Measurements from ENCODE around the gene PTPRA. TPM values are rescaled to one million over a fixed set of nuclear protein-coding genes. Genes with fewer than 3 reads are reported as not detected.

PTPRA gene
- total and polyA plus RNA-seq, 5 experiments from 2014 or later, result 24.6 to 106 (median 51.4) TPM

DNA sequence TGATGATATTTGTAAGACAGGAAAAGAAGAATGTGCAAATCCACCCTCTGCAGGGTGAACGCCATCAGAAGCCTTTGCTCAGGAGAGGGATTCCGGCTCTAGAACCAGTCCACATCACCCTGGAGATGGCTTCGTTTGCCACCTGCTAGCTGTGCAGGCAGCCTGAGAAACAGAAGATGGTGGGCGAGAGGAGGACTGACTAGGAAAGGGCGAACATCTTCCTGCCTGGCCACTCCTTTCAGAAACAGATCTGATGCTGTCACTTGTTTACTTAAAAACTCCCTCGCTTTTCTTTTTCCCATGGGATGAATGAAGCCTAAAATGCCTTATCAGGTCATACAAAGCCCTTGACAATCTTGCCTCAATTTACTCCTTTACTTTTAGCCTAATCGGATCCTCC lies 1.2 kb downstream of the PTPRA start:
- no peak for ATAC-seq
- peaks cover 0 to 19% (median 0%) of the 10 kb centered on the region in 3 donors for H3K36me3 Mint-ChIP-seq
- POLR2A ChIA-PET, result interaction anchor here (0.7 to 1.0 kb wide), 3 partner anchors 9 to 96 kb away, joined by 3 to 5 read pairs (median 3); no protein-coding TSS in a partner anchor
- peak overlapping the region; percentile 48 to 91 (median 82) for H3K27ac Mint-ChIP-seq
- peak overlapping the region; percentile 80 to 96 (median 90) for H3K4me3 Mint-ChIP-seq
- H3K27me3 Mint-ChIP-seq, result no peaks in the 10 kb centered on the region
- H3K4me1 Mint-ChIP-seq, result peaks cover 33 to 71% (median 62%) of the 10 kb centered on the region in 4 donors
- peak in 1 of 10 donors; percentile 3 for DNase-seq
- no peaks in the 10 kb centered on the region for H3K9me3 Mint-ChIP-seq

- H3K4me3 Mint-ChIP-seq, result peak overlapping the region in 9 of 10 donors; percentile 16 to 95 (median 80)
- H3K4me1 Mint-ChIP-seq, result peaks cover 37 to 79% (median 67%) of the 10 kb centered on the region in 4 donors
- ATAC-seq (no peak), DNase-seq (no peak)
- POLR2A ChIA-PET, result interaction anchor here (0.7 to 1.2 kb wide), 2 partner anchors 12 to 24 kb away, joined by 4 read pairs; no protein-coding TSS in a partner anchor
- no peaks in the 10 kb centered on the region for H3K27me3 Mint-ChIP-seq
- H3K9me3 Mint-ChIP-seq, result no peaks in the 10 kb centered on the region
- H3K27ac Mint-ChIP-seq, result peak overlapping the region in 6 of 10 donors; percentile 10 to 82 (median 50)
- H3K36me3 Mint-ChIP-seq, result peaks cover 0 to 21% (median 0%) of the 10 kb centered on the region in 3 donors
These were observed 2.5 kb downstream of the PTPRA start for GRCh38 chr20:2875690-2876203.

DNA sequence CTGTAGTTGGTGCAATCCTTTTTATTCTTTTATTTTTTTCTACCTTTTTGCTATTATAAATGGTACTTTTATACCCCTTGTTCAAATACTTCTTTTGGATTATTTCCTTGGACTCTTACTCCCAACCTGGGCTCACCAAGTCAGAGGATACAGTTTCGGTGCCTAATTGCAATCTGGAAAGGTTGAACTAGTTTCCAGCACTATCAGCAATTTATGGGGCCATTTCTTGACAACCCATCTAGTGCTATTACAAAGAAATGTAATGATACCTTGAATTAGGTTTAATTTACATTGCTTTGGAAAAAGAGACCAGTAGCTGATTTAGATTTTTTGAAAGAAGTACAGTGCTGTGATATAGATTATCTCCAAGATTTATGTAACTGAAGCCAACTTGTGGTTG lies 5.2 kb downstream of the PTPRA start:
- POLR2A ChIA-PET, result interaction anchor here (0.5 kb wide), 1 partner anchor 227 kb away, joined by 3 read pairs; no protein-coding TSS in a partner anchor
- Mint-ChIP-seq H3K4me3 (no peak overlapping the region), H3K27ac (peak overlapping the region in 2 of 10 donors; percentile 2 to 31), H3K27me3 (no peaks in the 10 kb centered on the region), H3K36me3 (peaks cover 0 to 21% (median 0%) of the 10 kb centered on the region in 3 donors), H3K4me1 (peaks cover 29 to 71% (median 65%) of the 10 kb centered on the region in 4 donors), H3K9me3 (no peaks in the 10 kb centered on the region)
- ATAC-seq, result no peak
- DNase-seq, result no peak

- ATAC-seq (no peak), DNase-seq (no peak)
- Mint-ChIP-seq H3K9me3 (no peaks in the 10 kb centered on the region), H3K36me3 (peaks cover 0 to 23% (median 0%) of the 10 kb centered on the region in 3 donors), H3K27me3 (no peaks in the 10 kb centered on the region), H3K27ac (peak overlapping the region in 4 of 10 donors; percentile 2 to 32 (median 30)), H3K4me3 (no peak overlapping the region), H3K4me1 (peaks cover 33 to 76% (median 69%) of the 10 kb centered on the region in 4 donors)
- POLR2A ChIA-PET, result interaction anchor here (0.5 kb wide), 1 partner anchor 228 kb away, joined by 3 read pairs; no protein-coding TSS in a partner anchor
These were observed 5.9 kb downstream of the PTPRA start for GRCh38 chr20:2879146-2879545.

DNA sequence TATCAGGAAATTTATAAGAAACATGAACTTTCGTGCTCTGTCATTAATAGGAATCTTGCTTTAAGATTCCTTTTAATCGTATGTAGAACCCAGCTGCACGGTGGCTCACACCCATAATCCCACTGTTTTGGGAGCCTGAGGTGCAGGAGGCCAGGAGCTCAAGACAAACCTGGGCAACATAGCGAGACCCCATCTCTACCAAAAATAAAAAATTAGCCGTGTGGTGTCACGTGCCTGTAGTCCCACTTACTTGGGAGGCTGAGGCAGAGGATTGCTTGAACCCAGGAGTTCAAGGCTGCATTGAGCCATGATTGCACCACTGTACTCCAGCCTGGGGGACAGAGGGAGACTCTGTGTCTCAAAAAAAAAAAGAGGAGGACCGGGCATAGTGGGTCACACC lies 7.4 kb downstream of the PTPRA start:
- DNase-seq, result no peak
- no peaks in the 10 kb centered on the region for H3K27me3 Mint-ChIP-seq
- H3K9me3 Mint-ChIP-seq, result no peaks in the 10 kb centered on the region
- H3K4me3 Mint-ChIP-seq, result peak overlapping the region in 1 of 10 donors; percentile 36
- POLR2A ChIA-PET, result interaction anchor here (0.7 kb wide), 1 partner anchor 107 kb away, joined by 3 read pairs; no protein-coding TSS in a partner anchor
- ATAC-seq, result no peak
- H3K36me3 Mint-ChIP-seq, result peaks cover 0 to 26% (median 4%) of the 10 kb centered on the region in 3 donors
- H3K27ac Mint-ChIP-seq, result peak overlapping the region in 1 of 10 donors; percentile 35
- H3K4me1 Mint-ChIP-seq, result peaks cover 26 to 76% (median 69%) of the 10 kb centered on the region in 4 donors

- H3K27me3 Mint-ChIP-seq, result no peaks in the 10 kb centered on the region
- H3K4me1 Mint-ChIP-seq, result peaks cover 26 to 71% (median 68%) of the 10 kb centered on the region in 4 donors
- peaks cover 0 to 11% (median 4%) of the 10 kb centered on the region in 3 donors for H3K36me3 Mint-ChIP-seq
- H3K9me3 Mint-ChIP-seq, result no peaks in the 10 kb centered on the region
- DNase-seq (no peak), ATAC-seq (no peak)
- H3K4me3 Mint-ChIP-seq, result peak overlapping the region in 1 of 10 donors; percentile 33
- POLR2A ChIA-PET, result no interaction called here
- peak overlapping the region in 3 of 10 donors; percentile 1 to 64 (median 53) for H3K27ac Mint-ChIP-seq
These were observed 10.7 kb downstream of the PTPRA start for GRCh38 chr20:2883726-2884637.

DNA sequence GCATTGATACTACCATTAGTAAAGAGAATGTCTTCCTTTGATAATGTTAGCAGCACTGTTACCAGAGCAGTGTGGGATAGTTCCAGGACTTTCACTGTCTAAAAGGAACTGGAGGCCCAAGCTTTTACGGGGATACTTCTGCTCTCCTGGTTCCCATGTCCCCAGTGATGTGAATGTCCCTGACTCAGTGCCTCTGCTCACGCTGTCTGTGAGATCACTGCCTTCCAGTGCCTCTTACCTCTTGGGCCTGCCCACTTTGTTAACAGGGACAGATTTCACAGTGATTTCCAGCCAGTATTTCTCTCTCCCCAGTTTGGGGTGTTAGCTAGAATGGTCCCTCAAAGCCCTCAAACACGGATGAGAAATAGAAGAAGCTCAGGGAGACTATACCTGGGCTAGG lies 14.4 kb downstream of the PTPRA start:
- ATAC-seq (no peak), DNase-seq (no peak)
- POLR2A ChIA-PET, result interaction anchor here (0.6 to 1.1 kb wide), 2 partner anchors 12 to 214 kb away, joined by 3 to 4 read pairs; no protein-coding TSS in a partner anchor
- Mint-ChIP-seq H3K9me3 (no peaks in the 10 kb centered on the region), H3K36me3 (peaks cover 0 to 15% (median 4%) of the 10 kb centered on the region in 3 donors), H3K27ac (peak overlapping the region in 8 of 10 donors; percentile 2 to 60 (median 45)), H3K4me3 (peak overlapping the region in 1 of 10 donors; percentile 12), H3K4me1 (peaks cover 38 to 78% (median 76%) of the 10 kb centered on the region in 4 donors), H3K27me3 (no peaks in the 10 kb centered on the region)

DNA sequence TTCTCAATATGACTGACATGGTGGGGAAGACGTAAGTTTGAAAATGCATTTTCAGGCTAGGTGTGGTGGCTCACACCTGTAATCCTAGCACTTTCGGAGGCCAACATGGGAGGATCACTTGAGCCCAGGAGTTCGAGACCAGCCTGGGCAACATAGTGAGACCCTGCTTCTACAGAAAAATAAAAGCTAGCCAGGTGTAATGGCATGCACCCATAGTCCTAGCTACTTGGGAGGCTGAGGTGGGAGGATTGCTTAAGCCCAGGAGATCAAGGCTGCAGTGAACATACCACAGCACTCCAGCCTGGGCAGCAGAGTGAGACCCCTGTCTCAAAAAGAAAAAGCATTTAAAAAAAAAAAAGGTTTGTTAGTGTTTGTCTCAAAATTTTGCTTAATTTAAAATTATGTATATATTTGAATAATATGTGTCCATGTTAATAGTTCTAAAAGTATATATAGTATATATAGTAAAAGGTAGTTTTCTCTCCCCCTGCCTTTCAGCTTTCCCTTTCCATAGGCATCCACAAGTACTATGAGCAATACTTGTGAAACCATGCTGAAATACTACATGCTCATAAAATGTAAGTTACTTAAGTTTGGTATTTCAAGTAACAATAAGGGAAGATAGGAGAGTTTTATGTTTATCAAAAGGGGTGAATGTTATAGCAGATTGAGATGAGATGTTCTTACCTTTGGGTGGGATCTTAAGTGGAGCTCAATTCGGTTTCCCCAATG lies 15.1 kb downstream of the PTPRA start:
- H3K4me1 Mint-ChIP-seq, result peaks cover 41 to 83% (median 78%) of the 10 kb centered on the region in 4 donors
- no peaks in the 10 kb centered on the region for H3K27me3 Mint-ChIP-seq
- DNase-seq (no peak), ATAC-seq (no peak)
- H3K4me3 Mint-ChIP-seq, result peak overlapping the region in 3 of 10 donors; percentile 12 to 19 (median 16)
- POLR2A ChIA-PET, result no interaction called here
- peaks cover 0 to 15% (median 4%) of the 10 kb centered on the region in 3 donors for H3K36me3 Mint-ChIP-seq
- peak overlapping the region in 6 of 10 donors; percentile 2 to 80 (median 52) for H3K27ac Mint-ChIP-seq
- no peaks in the 10 kb centered on the region for H3K9me3 Mint-ChIP-seq

DNA sequence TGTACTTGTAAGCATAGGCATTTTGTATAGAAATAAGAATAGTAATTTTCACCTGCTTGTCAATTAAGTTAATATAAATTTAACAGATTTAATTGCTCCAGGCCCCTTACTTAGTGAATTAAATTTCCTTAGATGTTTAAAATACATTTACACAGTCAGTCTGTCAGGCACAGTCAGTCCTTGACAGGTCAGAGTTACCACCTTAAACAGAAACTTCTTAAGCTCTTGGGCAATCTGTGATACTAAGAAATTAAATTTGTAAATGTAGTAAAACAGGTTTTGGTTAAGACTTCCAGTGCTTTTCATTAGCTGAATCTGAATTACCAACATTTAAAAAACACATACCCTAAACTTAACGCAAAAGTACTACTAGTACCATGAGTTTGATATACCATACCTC lies 15.9 kb downstream of the PTPRA start:
- H3K9me3 Mint-ChIP-seq, result peaks cover 0 to under 1% (median 0%) of the 10 kb centered on the region in 9 donors
- peaks cover 39 to 76% (median 73%) of the 10 kb centered on the region in 4 donors for H3K4me1 Mint-ChIP-seq
- no peaks in the 10 kb centered on the region for H3K27me3 Mint-ChIP-seq
- H3K36me3 Mint-ChIP-seq, result peaks cover 0 to 15% (median 8%) of the 10 kb centered on the region in 3 donors
- no peak for DNase-seq
- POLR2A ChIA-PET, result no interaction called here
- no peak for ATAC-seq
- H3K4me3 Mint-ChIP-seq, result peak overlapping the region in 1 of 10 donors; percentile 7
- peak overlapping the region in 2 of 10 donors; percentile 45 to 65 for H3K27ac Mint-ChIP-seq

DNA sequence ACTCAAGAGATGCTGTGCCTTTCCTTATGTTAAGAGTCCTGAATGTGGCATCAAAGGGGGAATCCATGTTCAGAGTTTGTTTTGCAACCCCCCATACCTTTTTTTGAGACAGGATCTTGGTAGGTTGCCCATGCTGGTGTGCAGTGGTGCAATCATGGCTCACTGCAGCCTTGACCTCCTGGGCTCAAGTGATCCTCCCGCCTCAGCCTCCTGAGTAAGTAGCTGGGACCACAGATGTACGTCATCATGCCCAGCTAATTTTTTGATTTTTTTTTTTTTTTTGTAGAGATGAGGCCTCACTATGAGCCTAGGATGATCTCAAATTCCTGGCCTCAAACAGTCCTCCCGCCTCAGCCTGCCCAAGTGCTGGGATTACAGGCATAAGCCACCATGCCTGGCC lies 16.5 kb downstream of the PTPRA start:
- Mint-ChIP-seq H3K4me1 (peaks cover 40 to 73% (median 69%) of the 10 kb centered on the region in 4 donors), H3K4me3 (no peak overlapping the region), H3K27me3 (no peaks in the 10 kb centered on the region), H3K36me3 (peaks cover 0 to 19% (median 11%) of the 10 kb centered on the region in 3 donors), H3K9me3 (peaks cover 0 to 4% (median 0%) of the 10 kb centered on the region in 9 donors), H3K27ac (peak overlapping the region in 3 of 10 donors; percentile 17 to 45 (median 22))
- DNase-seq, result no peak
- ATAC-seq, result no peak
- POLR2A ChIA-PET, result no interaction called here

GRCh38 chr20:2890742-2891141 lies 17.5 kb downstream of the PTPRA start:
- Mint-ChIP-seq H3K27me3 (no peaks in the 10 kb centered on the region), H3K9me3 (peaks cover 0 to 6% (median 0%) of the 10 kb centered on the region in 9 donors), H3K4me3 (peak overlapping the region in 1 of 10 donors; percentile 5), H3K4me1 (peaks cover 36 to 65% (median 60%) of the 10 kb centered on the region in 4 donors), H3K36me3 (peaks cover 0 to 18% (median 7%) of the 10 kb centered on the region in 3 donors), H3K27ac (peak overlapping the region in 5 of 10 donors; percentile 2 to 54 (median 41))
- ATAC-seq (no peak), DNase-seq (no peak)
- POLR2A ChIA-PET, result interaction anchor here (0.6 kb wide), 1 partner anchor 602 kb away, joined by 3 read pairs; no protein-coding TSS in a partner anchor

Data from naive thymus-derived CD8-positive, alpha-beta T cell (primary cell).